Kidney (tissue), 14 donors: ENCODE data around the gene CAMKMT. TPM values are rescaled to one million over a fixed set of nuclear protein-coding genes. Genes with fewer than 3 reads are reported as not detected.

Experiments
- DNase-seq, 5 donors: peaks; one replicate each; pipeline ENCODE4 v3.0.0-alpha.2; 2013 to 2020
- FAIRE-seq: peaks from 2 replicates; lab custom pipeline; 2012; peaks lifted over from hg19 to GRCh38; lab: Jason Lieb, UNC
- H3K27ac ChIP-seq, 2 donors: one replicate each; pipeline ENCODE4 v1.7.0; 2013; ENCODE audit warnings: low read depth in 2 of 2, low read length in 2 of 2, inconsistent platforms in 1 of 2
- H3K27me3 ChIP-seq: one replicate; pipeline ENCODE4 v1.7.1; 2013; ENCODE audit warnings: low read length, inconsistent platforms; ENCODE audit not compliant: control insufficient read depth, insufficient read depth
- H3K36me3 ChIP-seq, 3 donors: one replicate each; pipeline versions ENCODE4 v1.7.0 to v1.7.1; 2013; ENCODE audit warnings: low read length in 3 of 3, control low read depth in 1 of 3, inconsistent platforms in 1 of 3; ENCODE audit not compliant: insufficient read depth in 3 of 3, control insufficient read depth in 2 of 3
- H3K4me1 ChIP-seq, 3 donors: one replicate each; pipeline versions ENCODE4 v1.7.0 to v1.7.1; 2013; ENCODE audit warnings: low read length in 3 of 3, inconsistent platforms in 1 of 3, low read depth in 1 of 3; ENCODE audit not compliant: control insufficient read depth in 2 of 3, insufficient read depth in 2 of 3
- H3K4me3 ChIP-seq, 3 donors: one replicate each; pipeline versions ENCODE4 v1.7.0 to v1.8.1; 2013; ENCODE audit warnings: low read length in 3 of 3, control low read depth in 1 of 3, inconsistent platforms in 1 of 3
- H3K9ac ChIP-seq, 3 donors: one replicate each; pipeline versions ENCODE4 v1.7.0 to v1.7.1; 2013; ENCODE audit warnings: low read length in 3 of 3, control low read depth in 1 of 3, inconsistent platforms in 1 of 3
- H3K9me3 ChIP-seq, 3 donors: one replicate each; pipeline versions ENCODE4 v1.7.0 to v1.7.1; 2013; ENCODE audit warnings: low read length in 3 of 3, control low read depth in 1 of 3, inconsistent platforms in 1 of 3; ENCODE audit not compliant: control insufficient read depth in 2 of 3, insufficient read depth in 1 of 3
- intact Hi-C: fragments of 100-400 bp; cut with DNase I; formaldehyde crosslinking; loops from one replicate; pipeline ENCODE4 v1.11.1; 2022
- polyA plus RNA-seq: library from polyadenylated mRNA; stranded (reverse); fragments of 350-450 nt; fragmentation: Illumina TruSeq; extraction: RNeasy Lipid Tissue Mini Kit (QIAGEN cat#74804); gene quantifications from one replicate; pipeline ENCODE4 v1.2.3, GENCODE V29; 2014; ENCODE audit warnings: low read depth, low replicate concordance; ENCODE audit not compliant: insufficient read depth
- total RNA-seq: library from RNA; stranded (reverse); fragmentation: NEBNext Ultra II Directional; extraction: Animal tissue kit (Norgen Biotek cat#: 25700); gene quantifications from one replicate; pipeline ENCODE4 v1.2.1, GENCODE V29; 2021
- TF ChIP-seq, protein P1 (sequence below): IDR thresholded peaks from 3 replicates; pipeline ENCODE4 v1.5.1; 2012; ENCODE audit warnings: mild to moderate bottlenecking, moderate library complexity, borderline replicate concordance; ENCODE audit not compliant: insufficient read depth; ENCODE audit errors: extremely low read depth
- donor health status: control.
- donor health status: control.
- donor health status: control.
- donor health status: control.
- donor health status: control.
- donor health status: DM: yes; HTN: yes; CAD: no.
- donor health status: Normal renal cell carcinoma (clear cell type).

The CAMKMT gene
- total and polyA plus RNA-seq, 2 donors from 2014 or later, result 9.9 to 14.5 TPM

DNA sequence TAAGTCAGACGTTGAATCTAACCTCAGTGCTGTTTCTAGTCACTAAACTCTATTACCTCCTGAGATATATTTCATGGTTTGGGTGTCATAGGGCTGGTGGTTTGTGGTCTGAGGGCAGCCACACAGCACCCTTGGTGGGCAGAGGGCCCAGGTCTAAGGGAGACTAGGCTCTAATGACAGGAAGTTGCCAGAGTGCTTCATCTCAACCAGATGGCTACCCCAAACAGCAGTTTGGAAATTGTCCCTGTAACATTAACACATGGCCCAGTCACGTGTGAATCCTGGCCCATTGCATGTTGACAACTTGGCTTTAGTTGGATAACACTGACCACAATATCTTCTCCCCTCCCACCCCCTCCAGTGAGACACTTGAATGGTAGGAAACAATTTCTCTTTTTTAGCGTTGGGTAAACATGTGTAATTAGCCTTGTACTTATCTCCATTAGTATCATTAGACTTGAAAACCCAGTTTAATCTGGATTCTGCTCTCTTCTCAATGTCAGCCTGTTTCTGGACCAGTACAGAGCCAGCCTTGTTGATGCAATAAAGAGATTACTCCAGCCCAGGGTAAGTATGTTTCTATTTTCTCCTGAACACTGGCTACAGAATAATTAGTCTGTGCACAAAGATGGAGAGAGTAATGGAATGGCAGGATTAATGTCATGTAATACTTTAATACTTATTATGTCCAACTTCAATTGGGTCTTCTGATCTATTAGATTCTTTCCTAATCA is 392.0 kb downstream of the CAMKMT start:
- Histone ChIP-seq H3K4me3 (no peak overlapping the region), H3K27ac (no peak overlapping the region), H3K27me3 (no peaks in the 10 kb centered on the region), H3K4me1 (no peaks in the 10 kb centered on the region), H3K9me3 (no peaks in the 10 kb centered on the region), H3K36me3 (no peaks in the 10 kb centered on the region), H3K9ac (no peak overlapping the region)
- TF ChIP-seq, protein P1, sequence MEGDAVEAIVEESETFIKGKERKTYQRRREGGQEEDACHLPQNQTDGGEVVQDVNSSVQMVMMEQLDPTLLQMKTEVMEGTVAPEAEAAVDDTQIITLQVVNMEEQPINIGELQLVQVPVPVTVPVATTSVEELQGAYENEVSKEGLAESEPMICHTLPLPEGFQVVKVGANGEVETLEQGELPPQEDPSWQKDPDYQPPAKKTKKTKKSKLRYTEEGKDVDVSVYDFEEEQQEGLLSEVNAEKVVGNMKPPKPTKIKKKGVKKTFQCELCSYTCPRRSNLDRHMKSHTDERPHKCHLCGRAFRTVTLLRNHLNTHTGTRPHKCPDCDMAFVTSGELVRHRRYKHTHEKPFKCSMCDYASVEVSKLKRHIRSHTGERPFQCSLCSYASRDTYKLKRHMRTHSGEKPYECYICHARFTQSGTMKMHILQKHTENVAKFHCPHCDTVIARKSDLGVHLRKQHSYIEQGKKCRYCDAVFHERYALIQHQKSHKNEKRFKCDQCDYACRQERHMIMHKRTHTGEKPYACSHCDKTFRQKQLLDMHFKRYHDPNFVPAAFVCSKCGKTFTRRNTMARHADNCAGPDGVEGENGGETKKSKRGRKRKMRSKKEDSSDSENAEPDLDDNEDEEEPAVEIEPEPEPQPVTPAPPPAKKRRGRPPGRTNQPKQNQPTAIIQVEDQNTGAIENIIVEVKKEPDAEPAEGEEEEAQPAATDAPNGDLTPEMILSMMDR, result no peak
- no peak for DNase-seq
- no peak for FAIRE-seq
- intact Hi-C loops, result no loop called here

DNA sequence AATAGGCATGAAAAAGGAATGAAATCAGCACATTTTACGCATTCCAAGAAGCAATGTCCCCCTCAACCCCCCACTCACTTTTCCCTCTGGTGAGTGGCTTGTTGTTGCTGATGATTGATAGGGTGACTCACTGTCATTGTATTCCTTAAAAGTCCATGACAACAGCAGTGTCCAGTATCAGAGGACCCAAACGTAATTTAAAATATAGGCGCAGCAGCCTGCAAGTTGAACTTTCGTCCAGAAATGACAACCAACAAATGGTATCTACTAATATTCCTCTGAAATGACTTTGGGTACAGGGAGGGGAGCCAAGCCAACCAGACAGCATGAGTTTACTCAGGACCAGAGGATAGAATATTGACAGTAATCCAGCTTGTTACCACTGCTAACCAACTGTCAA is 396.8 kb downstream of the CAMKMT start:
- no peaks in the 10 kb centered on the region for H3K36me3 ChIP-seq
- no peaks in the 10 kb centered on the region for H3K9me3 ChIP-seq
- H3K27ac ChIP-seq, result no peak overlapping the region
- H3K4me1 ChIP-seq, result no peaks in the 10 kb centered on the region
- FAIRE-seq, result no peak
- intact Hi-C loops, result no loop called here
- H3K27me3 ChIP-seq, result no peaks in the 10 kb centered on the region
- no peak for DNase-seq
- TF ChIP-seq, protein P1, result no peak
- H3K9ac ChIP-seq, result no peak overlapping the region
- H3K4me3 ChIP-seq, result no peak overlapping the region

DNA sequence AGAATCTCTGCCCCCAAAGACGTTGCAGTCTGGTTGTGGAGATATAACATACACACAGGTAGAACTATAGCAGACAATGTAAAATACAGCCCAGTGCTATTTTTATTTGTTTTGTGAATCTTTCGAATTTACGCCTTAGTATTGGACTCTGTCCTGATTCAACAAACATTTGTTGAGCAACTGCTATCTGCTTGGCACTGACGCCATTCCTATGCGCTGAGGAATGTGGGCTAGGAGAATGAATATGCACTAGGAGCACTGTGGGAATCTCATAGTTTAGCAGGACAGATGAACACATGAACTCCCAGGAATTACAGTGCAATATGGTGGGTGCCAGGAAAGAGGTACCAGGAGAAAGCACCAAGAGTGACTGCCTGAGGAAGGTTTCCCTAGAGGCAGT is 398.1 kb downstream of the CAMKMT start:
- Histone ChIP-seq H3K27ac (no peak overlapping the region), H3K27me3 (no peaks in the 10 kb centered on the region), H3K4me1 (no peaks in the 10 kb centered on the region), H3K36me3 (no peaks in the 10 kb centered on the region), H3K9ac (no peak overlapping the region), H3K4me3 (no peak overlapping the region), H3K9me3 (no peaks in the 10 kb centered on the region)
- DNase-seq (no peak), FAIRE-seq (no peak)
- TF ChIP-seq, protein P1, result no peak
- intact Hi-C loops, result no loop called here
